A673 (cell line): Measurements from ENCODE around the gene ZDHHC11.

Experiments used
- CTCF ChIP-seq: fragments of 300-800, 200-600 bp; sonication (generic); conservative IDR thresholded peaks from 2 replicates; pipeline ENCODE4 v1.5.1; 2017; ENCODE audit warnings: low read depth, mild to moderate bottlenecking, antibody characterized with exemption, low read length, moderate library complexity, mixed read lengths
- EZH2 ChIP-seq: fragments of 200-600 bp; sonication (generic); IDR thresholded peaks from 2 replicates; pipeline ENCODE4 v1.6.1; 2017; ENCODE audit warnings: borderline replicate concordance, low read depth, mild to moderate bottlenecking, mixed read lengths, antibody characterized with exemption, low read length; ENCODE audit not compliant: poor library complexity, severe bottlenecking

GRCh38 chr5:749101-749670 is 101.6 kb downstream of the ZDHHC11 start:
- TF ChIP-seq EZH2, result no peak
- TF ChIP-seq CTCF, result no peak
